ENCODE data around the gene PDX1. TPM values are rescaled to one million over a fixed set of nuclear protein-coding genes. Genes with fewer than 3 reads are reported as not detected.

The PDX1 gene
- total and polyA plus RNA-seq, 2 of the 13 experiments (the other 11 are each of a cell fraction or from before 2014, with no cell fraction given), result 0.07 TPM; not detected in 1

GRCh38 chr13:27960362-27961226, 40.8 kb downstream of the PDX1 start (continued):
- TF ChIP-seq HIC2 (CRISPR knock-in tag; IDR thresholded peaks at IDR 0.05; ENCODE audit: low read depth) (no peak), HOXA5 (CRISPR knock-in tag; IDR thresholded peaks at IDR 0.05) (peak; percentile 76; the same call in 1 of the 2 replicates), PRPF4 (IDR thresholded peaks at IDR 0.05; ENCODE audit: low read depth, low read length, poor library complexity, severe bottlenecking) (no peak), HMGA1 (CRISPR knock-in tag; conservative IDR thresholded peaks at IDR 0.05) (no peak), ZNF709 (CRISPR knock-in tag; IDR thresholded peaks at IDR 0.05) (no peak), ZFY (CRISPR knock-in tag; IDR thresholded peaks at IDR 0.05) (peak; percentile 66), ZNF329 (CRISPR knock-in tag; IDR thresholded peaks at IDR 0.05; ENCODE audit: low read depth) (no peak), ZNF678 (CRISPR knock-in tag; IDR thresholded peaks at IDR 0.05) (0 out of 2 replicates have a peak, but pooled peaks have one; percentile 38), RFXAP (CRISPR knock-in tag; IDR thresholded peaks at IDR 0.05; ENCODE audit: borderline replicate concordance) (peak; percentile 8; the same call in 1 of the 2 replicates), ZNF160 (CRISPR knock-in tag; IDR thresholded peaks at IDR 0.05) (peak; percentile 50; the same call in 1 of the 2 replicates), SNAPC5 (CRISPR knock-in tag; IDR thresholded peaks at IDR 0.05; ENCODE audit: borderline replicate concordance) (no peak), TBX2 (CRISPR knock-in tag; IDR thresholded peaks at IDR 0.05; ENCODE audit: borderline replicate concordance) (peak; percentile 94; the same call in 1 of the 2 replicates), FOXA3 (CRISPR knock-in tag; IDR thresholded peaks at IDR 0.05) (peak; percentile 98), ZNF780A (CRISPR knock-in tag; IDR thresholded peaks at IDR 0.05) (peak; percentile 56; the same call in 1 of the 2 replicates), YY1 (IDR thresholded peaks at IDR 0.05; ENCODE audit: insufficient read depth, insufficient replicate concordance, low read depth, low read length) (no peak), ZNF331 (CRISPR knock-in tag; IDR thresholded peaks at IDR 0.05) (peak; percentile 78; the same call in 1 of the 2 replicates), RNF219 (CRISPR knock-in tag; IDR thresholded peaks at IDR 0.05) (peak; percentile 79; the same call in 1 of the 2 replicates), HMGXB3 (CRISPR knock-in tag; IDR thresholded peaks at IDR 0.05; ENCODE audit: borderline replicate concordance) (0 out of 2 replicates have a peak, but pooled peaks have one; percentile 47)
